NT2/D1 (cell line): ENCODE results near the gene SIN3A.

Source experiments
- YY1 ChIP-seq: IDR thresholded peaks from 2 replicates; pipeline ENCODE4 v1.6.1; 2011; ENCODE audit not compliant: insufficient read length, insufficient read depth
- ZNF274 ChIP-seq: IDR thresholded peaks from 2 replicates; pipeline ENCODE4 v1.6.1; 2011; ENCODE audit warnings: mild to moderate bottlenecking, low read depth, low read length

GRCh38 chr15:75342221-75342620 is 109.3 kb downstream of the SIN3A start:
- TF ChIP-seq ZNF274 (no peak), YY1 (no peak)
